ENCODE results near the gene IGF2BP2.

- TF ChIP-seq EZH2 (IDR thresholded peaks at IDR 0.05; ENCODE audit: borderline replicate concordance) (no peak), CTCF (IDR thresholded peaks at IDR 0.05; ENCODE audit: poor library complexity) (no peak)
Observed at GRCh38 chr3:185760088-185760487, 64.8 kb downstream of the IGF2BP2 start.

Data from hepatocyte (in vitro differentiated cells).